Tibial nerve (tissue), 4 donors: ENCODE data around the gene NCAPD3. TPM values are rescaled to one million over a fixed set of nuclear protein-coding genes. Genes with fewer than 3 reads are reported as not detected.

Source experiments
- DNase-seq, 2 donors: peaks; one replicate each; pipeline ENCODE4 v3.0.0-alpha.2; 2019; ENCODE audit warnings: low spot score in 2 of 2
- H3K27ac ChIP-seq, 4 donors: fragments of 200-600 bp; sonication (generic) in 3 of 4; one replicate each; pipeline ENCODE4 v1.5.1; 2017 to 2019; ENCODE audit warnings: mild to moderate bottlenecking in 1 of 4
- H3K27me3 ChIP-seq, 2 donors: fragments of 200-600 bp; sonication (generic) in 1 of 2; one replicate each; pipeline versions ENCODE4 v1.5.1 to v1.6.0; 2017 to 2019
- H3K36me3 ChIP-seq, 3 donors: fragments of 200-600 bp; sonication (generic); one replicate each; pipeline ENCODE4 v1.5.1; 2018 to 2019
- H3K4me1 ChIP-seq, 4 donors: fragments of 200-600 bp; sonication (generic) in 3 of 4; one replicate each; pipeline ENCODE4 v1.5.1; 2017 to 2019
- H3K4me3 ChIP-seq, 4 donors: fragments of 200-600 bp; sonication (generic) in 3 of 4; one replicate each; pipeline ENCODE4 v1.5.1; 2017 to 2019; ENCODE audit warnings: mild to moderate bottlenecking in 1 of 4, moderate library complexity in 1 of 4
- H3K9me3 ChIP-seq, 4 donors: fragments of 200-600 bp; sonication (generic) in 3 of 4; one replicate each; pipeline ENCODE4 v1.5.1; 2017 to 2019
- EP300 ChIP-seq, 2 donors: sonication (generic); formaldehyde crosslinking; IDR thresholded peaks; one replicate each; pipeline ENCODE4 v1.6.1; 2017; ENCODE audit warnings: antibody characterized with exemption in 2 of 2, mild to moderate bottlenecking in 1 of 2
- POLR2A ChIP-seq, 2 donors: fragments of 450-650 bp; IDR thresholded peaks; one replicate each; pipeline ENCODE4 v1.6.1; 2017; ENCODE audit warnings: antibody characterized with exemption in 2 of 2, mild to moderate bottlenecking in 2 of 2, moderate library complexity in 2 of 2
- WGBS, 2 donors: methylation state at CpG; one replicate each; pipeline ENCODE4 v1.1.5; 2018; 5-methylcytosine and 5-hydroxymethylcytosine counted together
- total RNA-seq, 4 donors: library from RNA; depleted of rRNA; stranded (reverse); fragments of >200 nt; gene quantifications; one replicate each; pipeline ENCODE4 v1.1.0, GENCODE V29; 2016
- TF ChIP-seq, protein P1 (sequence below), 5 experiments: fragments of 200-600 bp in 3 of 5; fragments of 450-650 bp in 2 of 5; sonication (generic) in 3 of 5; IDR thresholded peaks; one replicate each; pipeline ENCODE4 v1.5.1; 2016 to 2019; ENCODE audit warnings: antibody characterized with exemption in 5 of 5, mild to moderate bottlenecking in 3 of 5, moderate library complexity in 2 of 5

The NCAPD3 gene, protein sequence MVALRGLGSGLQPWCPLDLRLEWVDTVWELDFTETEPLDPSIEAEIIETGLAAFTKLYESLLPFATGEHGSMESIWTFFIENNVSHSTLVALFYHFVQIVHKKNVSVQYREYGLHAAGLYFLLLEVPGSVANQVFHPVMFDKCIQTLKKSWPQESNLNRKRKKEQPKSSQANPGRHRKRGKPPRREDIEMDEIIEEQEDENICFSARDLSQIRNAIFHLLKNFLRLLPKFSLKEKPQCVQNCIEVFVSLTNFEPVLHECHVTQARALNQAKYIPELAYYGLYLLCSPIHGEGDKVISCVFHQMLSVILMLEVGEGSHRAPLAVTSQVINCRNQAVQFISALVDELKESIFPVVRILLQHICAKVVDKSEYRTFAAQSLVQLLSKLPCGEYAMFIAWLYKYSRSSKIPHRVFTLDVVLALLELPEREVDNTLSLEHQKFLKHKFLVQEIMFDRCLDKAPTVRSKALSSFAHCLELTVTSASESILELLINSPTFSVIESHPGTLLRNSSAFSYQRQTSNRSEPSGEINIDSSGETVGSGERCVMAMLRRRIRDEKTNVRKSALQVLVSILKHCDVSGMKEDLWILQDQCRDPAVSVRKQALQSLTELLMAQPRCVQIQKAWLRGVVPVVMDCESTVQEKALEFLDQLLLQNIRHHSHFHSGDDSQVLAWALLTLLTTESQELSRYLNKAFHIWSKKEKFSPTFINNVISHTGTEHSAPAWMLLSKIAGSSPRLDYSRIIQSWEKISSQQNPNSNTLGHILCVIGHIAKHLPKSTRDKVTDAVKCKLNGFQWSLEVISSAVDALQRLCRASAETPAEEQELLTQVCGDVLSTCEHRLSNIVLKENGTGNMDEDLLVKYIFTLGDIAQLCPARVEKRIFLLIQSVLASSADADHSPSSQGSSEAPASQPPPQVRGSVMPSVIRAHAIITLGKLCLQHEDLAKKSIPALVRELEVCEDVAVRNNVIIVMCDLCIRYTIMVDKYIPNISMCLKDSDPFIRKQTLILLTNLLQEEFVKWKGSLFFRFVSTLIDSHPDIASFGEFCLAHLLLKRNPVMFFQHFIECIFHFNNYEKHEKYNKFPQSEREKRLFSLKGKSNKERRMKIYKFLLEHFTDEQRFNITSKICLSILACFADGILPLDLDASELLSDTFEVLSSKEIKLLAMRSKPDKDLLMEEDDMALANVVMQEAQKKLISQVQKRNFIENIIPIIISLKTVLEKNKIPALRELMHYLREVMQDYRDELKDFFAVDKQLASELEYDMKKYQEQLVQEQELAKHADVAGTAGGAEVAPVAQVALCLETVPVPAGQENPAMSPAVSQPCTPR (N-terminal part only)
- 10 to 100 TPM in 2 of 4 donors, 1 to 10 TPM in 2; 8.2 to 14.7 (median 10.3) TPM for total RNA-seq

DNA sequence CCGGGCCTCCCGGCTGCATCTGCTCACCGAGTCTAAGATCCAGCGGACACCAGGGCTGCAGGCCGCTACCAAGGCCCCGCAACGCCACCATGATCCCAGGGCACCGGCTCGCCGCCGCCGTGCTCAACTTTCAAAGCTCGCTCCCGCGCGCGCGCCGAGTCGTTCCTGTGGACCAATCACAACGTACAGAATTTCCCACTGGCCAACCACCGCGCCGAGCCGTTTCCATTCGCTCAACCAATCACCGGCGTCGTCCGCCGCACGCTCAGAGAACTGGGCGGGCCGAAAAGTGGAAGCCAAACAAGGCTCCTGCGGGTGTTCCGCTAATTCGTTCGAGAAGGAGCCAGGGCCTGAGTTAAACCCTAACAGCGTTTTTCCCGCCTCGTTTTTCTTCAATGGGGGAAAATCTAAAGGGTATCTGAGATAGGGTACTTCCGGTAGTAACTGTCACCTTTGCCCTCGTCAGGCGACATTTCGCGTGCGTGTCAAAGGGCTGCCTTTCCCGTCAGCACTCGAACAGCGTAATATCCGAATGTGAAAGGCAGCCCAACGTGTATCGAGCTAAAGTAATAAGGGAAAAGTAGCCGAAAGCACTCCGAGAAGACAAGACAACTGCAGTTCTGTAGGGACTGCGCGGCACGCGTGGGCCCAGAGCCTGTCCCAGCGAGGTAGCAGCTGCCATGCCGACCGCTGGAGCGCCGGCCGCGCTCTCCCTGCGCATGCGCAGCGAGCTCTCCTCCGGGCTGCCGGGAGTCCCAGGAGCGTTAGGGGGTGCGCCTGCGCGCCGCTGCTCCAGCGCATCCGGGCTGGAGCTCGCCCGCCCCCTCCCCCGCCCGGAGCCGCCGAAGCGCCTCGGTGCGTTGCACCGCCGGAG is at the start of gene NCAPD3, which contains the start of gene VPS26B:
NCAPD3 (minus strand) TSS at position 132 of the 874 bp plus-strand sequence; CDS start at position 91, 41 bp downstream.
VPS26B (plus strand) TSS at position 836 of the 874 bp plus-strand sequence. CDS start 452 bp downstream, outside the sequence.
- Histone ChIP-seq H3K27ac (peak within 1 kb of the TSS; percentile 89 to 97 (median 93)), H3K9me3 (no peaks in the 10 kb centered on the region), H3K27me3 (no peaks in the 10 kb centered on the region), H3K4me1 (peaks cover 0 to 50% (median 18%) of the 10 kb centered on the region in 4 donors), H3K4me3 (peak within 1 kb of the TSS; percentile 56 to 86 (median 74)), H3K36me3 (peaks cover 0 to 14% (median 0%) of the 10 kb centered on the region in 3 donors)
- DNase-seq = peak; percentile 95 to 96
- 0% methylated on average over 51 to 76 of the region's 89 CpGs for WGBS, 2 donors
- TF ChIP-seq, protein P1, sequence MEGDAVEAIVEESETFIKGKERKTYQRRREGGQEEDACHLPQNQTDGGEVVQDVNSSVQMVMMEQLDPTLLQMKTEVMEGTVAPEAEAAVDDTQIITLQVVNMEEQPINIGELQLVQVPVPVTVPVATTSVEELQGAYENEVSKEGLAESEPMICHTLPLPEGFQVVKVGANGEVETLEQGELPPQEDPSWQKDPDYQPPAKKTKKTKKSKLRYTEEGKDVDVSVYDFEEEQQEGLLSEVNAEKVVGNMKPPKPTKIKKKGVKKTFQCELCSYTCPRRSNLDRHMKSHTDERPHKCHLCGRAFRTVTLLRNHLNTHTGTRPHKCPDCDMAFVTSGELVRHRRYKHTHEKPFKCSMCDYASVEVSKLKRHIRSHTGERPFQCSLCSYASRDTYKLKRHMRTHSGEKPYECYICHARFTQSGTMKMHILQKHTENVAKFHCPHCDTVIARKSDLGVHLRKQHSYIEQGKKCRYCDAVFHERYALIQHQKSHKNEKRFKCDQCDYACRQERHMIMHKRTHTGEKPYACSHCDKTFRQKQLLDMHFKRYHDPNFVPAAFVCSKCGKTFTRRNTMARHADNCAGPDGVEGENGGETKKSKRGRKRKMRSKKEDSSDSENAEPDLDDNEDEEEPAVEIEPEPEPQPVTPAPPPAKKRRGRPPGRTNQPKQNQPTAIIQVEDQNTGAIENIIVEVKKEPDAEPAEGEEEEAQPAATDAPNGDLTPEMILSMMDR (IDR thresholded peaks at IDR 0.05) = peak in 1 of 5 experiments; percentile 63
- peak; percentile 50 to 100 for TF ChIP-seq EP300 (IDR thresholded peaks at IDR 0.05)
- TF ChIP-seq POLR2A (IDR thresholded peaks at IDR 0.05) = peak; percentile 99 to 100

DNA sequence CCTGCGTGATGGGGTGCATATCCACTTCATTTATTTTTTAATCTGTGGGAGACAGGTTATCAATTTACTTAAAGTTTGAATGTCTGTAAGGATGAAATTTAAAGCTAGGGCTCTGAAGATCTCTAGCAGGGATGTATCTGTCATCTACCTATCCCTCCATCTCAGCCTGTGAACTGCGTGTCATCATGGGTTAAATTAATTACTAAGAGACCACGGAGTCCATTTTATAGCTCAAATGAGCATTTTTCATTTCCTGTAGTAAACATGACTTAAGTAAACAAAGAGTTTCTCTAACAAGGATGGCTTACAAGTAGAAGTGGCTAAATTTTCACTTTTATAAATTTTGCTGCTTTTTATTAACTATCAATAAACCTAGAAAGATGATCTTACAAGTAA is 49.5 kb upstream of the NCAPD3 start:
- H3K27ac ChIP-seq = no peak overlapping the region
- H3K4me1 ChIP-seq = peaks cover 0 to 23% (median 8%) of the 10 kb centered on the region in 4 donors
- H3K4me3 ChIP-seq = no peak overlapping the region
- H3K27me3 ChIP-seq = peaks cover 0 to 77% of the 10 kb centered on the region in 2 donors
- H3K9me3 ChIP-seq = peaks cover 0 to 3% (median 0%) of the 10 kb centered on the region in 4 donors
- WGBS, 2 donors = 41 to 49% methylated on average over 3 of the region's 3 CpGs
- no peaks in the 10 kb centered on the region for H3K36me3 ChIP-seq
- DNase-seq = no peak
- TF ChIP-seq, protein P1 (IDR thresholded peaks at IDR 0.05) = no peak
- TF ChIP-seq EP300 (IDR thresholded peaks at IDR 0.05) = no peak
- no peak for TF ChIP-seq POLR2A (IDR thresholded peaks at IDR 0.05)

GRCh38 chr11:134272381-134273316 is 48.9 kb upstream of the NCAPD3 start:
- H3K4me1 ChIP-seq = peaks cover 0 to 25% (median 8%) of the 10 kb centered on the region in 4 donors
- TF ChIP-seq POLR2A (IDR thresholded peaks at IDR 0.05) = no peak
- TF ChIP-seq EP300 (IDR thresholded peaks at IDR 0.05) = no peak
- TF ChIP-seq, protein P1 (IDR thresholded peaks at IDR 0.05) = no peak
- H3K27ac ChIP-seq = no peak overlapping the region
- WGBS, 2 donors = 36 to 40% methylated on average over 18 of the region's 18 CpGs
- H3K4me3 ChIP-seq = no peak overlapping the region
- H3K36me3 ChIP-seq = no peaks in the 10 kb centered on the region
- peaks cover 0 to 70% of the 10 kb centered on the region in 2 donors for H3K27me3 ChIP-seq
- H3K9me3 ChIP-seq = no peaks in the 10 kb centered on the region
- DNase-seq = no peak
